ENCODE results near the gene ARHGAP35.
"Not testable (repeated sequence)": the region's sequence is repeated elsewhere in the genome, so short reads cannot be mapped to it uniquely, and the experiment has no call there.

ARHGAP35 gene

DNA sequence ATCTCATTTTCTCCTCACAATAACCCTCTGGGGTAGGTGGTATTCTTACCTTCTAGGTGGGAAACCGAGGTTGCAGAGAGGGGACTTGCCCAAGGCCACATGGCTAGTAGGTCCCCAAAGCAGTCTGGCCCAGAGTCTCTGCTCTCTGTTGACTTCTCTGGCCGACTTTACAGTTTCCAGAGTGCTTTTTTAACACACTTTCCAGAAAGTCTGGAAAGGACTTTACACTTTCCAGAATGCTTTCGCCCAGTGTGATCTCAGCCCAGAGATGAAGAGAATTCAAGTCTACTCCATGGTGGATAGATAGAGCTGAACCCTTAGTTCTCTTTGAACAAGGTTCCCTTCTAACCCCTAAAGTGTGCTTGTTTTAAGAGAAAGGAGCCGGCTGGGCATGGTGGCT lies 12.2 kb downstream of the ARHGAP35 start:
- DNase-seq: no peak

DNA sequence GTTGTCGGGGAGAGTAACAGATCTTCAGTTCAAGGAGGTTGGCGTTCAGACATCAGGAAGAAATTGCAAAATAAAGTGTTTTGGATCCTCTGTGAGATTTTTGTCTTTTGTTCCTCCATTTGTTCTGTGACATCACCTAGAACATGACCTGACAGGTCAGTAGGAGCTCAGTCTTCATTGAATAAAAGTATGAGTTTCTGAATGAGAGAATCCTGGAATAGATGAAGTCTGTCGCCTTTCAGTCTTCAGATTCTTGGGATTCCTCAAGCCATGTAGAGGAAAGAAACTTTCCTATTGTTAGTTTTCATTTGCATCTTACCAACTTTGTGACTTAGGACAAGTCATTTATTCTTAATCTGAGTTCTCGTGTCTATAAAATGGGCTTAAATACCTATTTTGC lies 14.4 kb downstream of the ARHGAP35 start:
- DNase-seq: no peak

DNA sequence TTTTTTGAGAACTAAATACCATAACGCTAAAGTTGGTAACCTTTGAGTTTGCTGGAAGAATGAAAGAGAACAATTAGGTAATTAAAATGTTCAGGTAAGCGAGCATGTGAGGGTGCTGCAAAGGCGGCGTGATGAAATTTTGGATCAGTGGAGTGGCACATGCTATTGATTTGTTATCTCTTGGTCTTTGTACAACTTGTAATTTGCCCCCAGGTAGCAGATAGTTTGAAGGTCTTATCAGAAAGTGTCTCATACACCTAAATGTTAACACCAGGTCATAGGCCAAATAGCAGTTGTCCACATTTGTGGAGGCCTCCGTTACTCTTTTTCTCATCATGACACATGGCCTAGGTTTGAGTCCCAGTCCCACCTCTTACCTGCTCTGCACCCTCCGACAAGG lies 14.9 kb downstream of the ARHGAP35 start:
- no peak for DNase-seq

DNA sequence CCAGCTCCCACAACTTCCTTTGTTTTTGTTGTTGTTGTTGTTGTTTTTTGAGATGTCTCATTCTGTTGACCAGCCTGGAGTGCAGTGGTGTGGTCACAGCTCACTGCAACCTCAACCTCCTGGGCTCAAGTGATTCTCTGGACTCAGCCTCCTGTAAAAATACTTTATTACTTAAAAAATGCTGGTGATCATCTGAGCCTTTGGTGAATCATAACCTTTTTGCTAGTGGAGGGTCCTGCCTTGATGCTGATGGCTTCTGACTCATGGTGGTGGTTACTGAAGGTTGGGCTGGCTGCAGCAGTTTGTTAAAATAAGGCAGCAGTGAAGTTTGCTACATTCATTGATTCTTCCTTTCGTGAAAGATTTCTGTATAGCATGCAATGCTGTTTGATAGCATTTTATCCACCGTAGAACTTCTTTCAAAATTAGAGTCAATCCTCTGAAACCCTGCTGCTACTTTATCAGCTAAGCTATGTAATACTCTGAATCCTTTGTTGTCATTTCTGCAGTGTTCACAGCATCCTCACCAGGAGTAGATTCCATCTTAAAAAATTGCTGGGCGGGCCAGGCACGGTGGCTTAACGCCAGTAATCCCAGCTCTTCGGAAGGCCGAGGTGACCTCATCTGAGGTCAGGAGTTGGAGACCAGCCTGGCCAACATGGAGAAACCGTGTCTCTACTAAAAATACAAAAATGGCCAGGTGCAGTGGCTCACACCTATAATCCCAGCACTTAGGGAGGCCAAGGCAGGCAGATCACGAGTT lies 18.0 kb downstream of the ARHGAP35 start:
- DNase-seq: no peak

DNA sequence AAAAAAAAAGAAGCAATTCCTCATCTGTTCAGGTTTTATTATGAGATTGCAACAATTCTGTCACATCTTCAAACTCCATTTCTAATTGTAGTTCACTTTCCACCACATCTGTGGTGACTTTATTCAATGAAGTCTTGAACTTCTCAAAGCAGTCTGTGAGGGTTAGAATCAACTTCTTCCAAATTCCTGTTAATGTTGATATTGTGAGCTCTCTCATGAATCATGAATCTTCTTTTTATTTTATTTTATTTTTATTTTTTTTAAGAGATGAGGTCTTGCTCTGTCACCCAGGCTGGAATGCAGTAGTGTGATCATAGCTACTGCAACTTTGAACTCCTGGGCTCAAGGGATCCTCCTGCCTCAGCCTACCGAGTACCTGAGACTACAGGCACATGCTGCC lies 19.6 kb downstream of the ARHGAP35 start:
- DNase-seq: no peak

DNA sequence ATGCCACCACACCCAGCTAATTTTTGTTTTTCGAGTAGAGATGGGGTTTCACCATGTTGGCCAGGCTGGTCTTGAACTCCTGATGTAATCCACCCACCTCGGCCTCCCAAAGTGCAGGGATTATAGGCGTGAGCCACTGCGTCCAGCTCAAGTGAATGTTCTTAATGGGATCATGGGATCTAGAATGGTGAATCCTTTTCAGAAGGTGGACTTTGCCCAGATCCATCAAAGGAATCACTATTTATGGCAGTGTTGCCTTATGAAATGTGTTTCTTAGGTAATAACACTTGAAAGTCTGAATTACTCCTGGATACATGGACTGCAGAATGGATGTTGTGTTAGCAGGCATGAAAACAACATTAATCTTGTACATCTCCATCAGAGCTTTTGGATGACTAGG lies 20.3 kb downstream of the ARHGAP35 start:
- DNase-seq: no peak

DNA sequence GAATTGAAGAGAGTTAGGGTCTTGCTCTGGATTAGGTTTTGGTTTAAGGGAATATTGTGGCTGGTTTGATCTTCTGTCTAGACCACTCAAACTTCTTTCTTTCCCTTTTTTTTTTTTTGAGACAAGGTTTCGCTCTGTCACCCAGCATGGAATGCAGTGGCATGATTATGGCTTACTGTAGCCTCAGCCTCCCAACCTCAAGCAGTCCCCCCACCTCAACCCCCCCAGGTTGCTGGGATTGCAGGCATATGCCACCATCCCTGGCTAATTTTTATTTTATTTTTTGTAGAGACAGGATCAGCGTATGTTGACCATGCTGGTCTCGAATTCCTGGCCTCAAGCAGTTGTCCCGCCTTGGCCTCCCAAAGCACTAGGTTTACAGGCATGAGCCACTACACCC lies 21.2 kb downstream of the ARHGAP35 start:
- DNase-seq: no peak

DNA sequence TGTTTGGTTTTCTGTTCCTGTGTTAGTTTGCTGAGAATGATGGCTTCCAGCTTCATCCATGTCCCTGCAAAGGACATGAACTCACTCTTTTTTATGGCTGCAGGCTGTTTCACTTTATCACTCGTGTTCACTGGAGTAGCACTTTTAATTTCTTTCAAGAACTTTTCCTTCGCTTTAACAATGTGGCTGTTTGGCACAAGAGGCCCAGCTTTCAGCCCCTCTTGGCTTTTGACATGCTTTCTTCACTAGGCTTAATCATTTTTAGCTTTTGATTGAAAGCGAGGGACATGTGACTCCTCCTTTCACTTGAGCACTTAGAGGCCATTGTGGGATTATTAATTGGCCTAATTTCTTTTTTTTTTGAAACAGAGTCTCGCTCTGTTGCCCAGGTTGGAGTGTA lies 22.0 kb downstream of the ARHGAP35 start:
- DNase-seq: not testable (repeated sequence)

DNA sequence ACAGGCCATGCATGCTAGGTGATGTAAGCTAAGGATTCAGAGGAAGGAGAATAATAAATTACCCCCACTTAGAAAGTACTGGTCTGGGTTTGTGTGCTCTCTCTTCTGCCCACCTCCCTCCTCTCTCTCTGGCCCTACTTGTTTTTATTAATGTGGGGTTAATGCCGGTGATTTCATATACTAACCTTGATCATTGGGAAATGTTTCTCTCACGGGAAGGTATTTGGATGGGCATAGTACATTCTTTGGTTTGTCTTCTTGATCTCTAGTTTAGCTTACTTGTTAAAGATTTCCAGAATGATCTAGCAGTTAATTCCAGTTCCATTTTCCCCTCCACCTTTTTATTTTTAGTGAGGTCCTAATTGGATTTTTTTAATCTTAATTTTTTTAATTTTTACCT lies 24.6 kb downstream of the ARHGAP35 start:
- DNase-seq: no peak

DNA sequence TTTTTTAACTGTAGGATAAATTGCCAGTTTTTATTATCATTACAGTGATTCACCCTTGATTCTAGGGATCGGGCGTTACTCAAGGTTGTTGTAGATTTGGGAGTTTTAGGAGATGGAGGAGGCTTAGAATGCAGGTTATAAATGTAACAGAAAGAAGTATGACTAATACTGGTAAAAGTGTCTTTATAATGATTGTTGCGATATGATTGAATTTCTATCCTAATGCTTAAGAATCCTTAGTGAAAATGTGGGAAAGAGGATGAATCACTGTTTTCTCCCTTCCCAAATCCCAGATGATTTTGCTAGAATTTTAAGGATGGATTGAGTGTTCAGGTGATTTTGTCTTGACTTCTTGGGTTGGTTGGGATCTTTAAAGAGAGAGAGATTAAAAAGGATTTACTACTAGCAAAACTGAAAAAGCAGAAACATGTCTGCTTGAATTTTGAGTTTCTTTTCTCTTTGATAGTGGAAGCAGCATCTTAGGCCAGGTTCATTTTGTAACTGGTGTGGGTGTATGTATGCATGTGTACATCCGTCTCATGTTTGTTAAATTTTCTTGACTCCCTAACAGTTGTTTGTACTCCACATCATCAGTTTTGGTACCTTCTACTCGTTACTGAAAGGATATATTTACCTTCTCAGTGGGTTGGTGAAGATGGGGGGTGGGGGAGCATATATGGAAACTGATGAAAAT lies 25.9 kb downstream of the ARHGAP35 start:
- DNase-seq: no peak

DNA sequence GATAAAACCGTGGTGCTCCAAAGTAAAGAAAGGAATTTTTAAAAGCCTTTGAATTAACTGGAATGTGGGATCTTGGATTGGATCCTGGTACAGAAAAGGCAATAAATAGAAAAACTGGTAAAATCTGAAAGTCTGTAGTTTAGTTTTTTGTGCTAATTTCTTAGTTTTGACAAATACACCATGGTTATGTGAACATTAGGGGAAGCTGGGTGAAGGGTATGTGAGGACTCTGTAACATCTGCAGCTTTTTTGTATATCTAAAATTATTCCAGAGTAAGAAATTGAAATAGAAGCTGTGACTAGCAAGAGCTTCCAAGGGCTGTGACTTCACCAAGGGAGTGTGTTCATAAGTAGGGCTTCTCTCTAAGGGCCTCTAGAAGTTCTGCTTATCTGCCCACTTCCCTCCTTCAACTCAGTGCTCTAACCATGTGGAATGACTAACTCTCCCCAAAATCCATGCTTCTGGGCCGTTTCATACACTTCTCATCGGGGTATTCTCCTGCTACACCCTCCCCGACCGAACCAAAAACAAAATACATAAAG lies 26.5 kb downstream of the ARHGAP35 start:
- DNase-seq: no peak

DNA sequence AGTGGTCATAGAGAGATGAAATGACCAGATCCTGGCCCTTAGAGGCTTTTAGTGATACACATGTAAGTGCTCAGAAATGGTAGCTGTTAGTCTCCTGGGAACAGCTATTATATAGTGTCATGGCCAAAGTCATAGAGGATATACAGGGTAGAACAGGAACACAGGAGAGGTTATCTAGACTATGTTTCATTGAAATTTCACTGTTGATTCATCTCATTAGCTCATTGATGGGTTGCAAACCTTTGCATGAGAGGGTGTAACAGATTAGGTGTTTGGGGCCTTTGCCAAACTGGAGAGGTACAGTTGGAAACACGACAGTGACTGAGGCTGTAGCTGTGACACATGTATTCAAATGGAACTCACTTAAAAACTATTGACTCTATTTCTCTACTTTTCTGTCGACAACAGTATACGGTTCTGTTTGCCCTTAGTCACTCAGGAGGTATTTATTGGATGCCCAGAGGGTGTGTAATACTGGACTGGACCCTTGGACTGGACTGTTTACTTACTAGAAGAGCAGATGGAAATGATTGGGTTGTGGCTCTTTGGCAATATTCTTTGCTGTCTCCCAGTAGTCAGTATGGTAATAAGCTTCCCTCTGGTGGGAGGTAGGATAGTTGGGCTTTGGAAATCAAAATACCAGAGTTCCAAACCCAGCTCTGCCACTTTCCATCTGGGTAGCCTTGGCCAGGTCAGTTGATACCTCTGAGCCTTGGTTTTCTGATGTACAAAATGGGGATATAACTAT lies 29.8 kb downstream of the ARHGAP35 start:
- no peak for DNase-seq

DNA sequence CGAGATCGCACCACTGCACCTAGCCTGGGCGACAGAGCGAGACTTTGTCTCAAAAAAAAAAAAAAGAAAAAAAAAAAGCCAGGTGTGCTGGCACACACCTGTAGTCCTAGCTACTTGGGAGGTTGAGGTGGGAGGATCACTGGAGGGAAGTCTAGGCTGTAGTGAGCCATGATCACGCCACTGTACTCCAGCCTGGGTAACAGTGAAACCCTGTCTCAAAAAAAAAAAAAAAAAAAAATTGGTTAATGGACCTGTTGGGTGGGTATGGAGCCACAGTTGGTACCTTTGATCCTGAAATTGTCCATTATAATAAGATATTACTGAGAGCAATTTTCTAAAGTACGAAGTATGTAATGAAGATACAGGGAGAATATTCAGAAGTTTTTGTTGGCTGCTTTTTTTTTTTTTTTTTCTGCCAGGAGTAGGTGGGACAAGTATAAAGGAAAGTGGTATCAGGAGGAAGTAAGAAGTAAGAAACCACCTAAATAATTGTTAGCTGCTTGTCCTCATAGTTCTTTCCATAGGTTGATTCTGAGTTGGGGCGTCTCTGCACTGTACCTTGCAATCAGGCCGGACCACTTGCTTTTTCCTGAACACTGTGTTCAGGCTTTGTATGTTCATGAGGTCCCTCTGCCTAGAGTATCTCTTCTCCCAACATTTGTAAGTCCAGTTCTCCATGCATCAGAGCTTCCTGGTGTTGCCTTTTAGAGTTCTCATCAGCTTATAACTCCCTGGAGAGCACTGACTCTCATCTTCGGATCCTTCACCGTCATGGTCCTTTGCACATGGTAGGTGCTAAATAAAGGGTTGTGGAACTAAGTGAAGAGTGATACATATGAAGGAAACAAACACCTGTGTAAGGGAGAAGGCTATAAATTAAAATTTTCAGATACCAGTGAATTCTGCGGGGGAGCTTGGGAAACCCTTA lies 31.7 kb downstream of the ARHGAP35 start:
- no peak for DNase-seq

DNA sequence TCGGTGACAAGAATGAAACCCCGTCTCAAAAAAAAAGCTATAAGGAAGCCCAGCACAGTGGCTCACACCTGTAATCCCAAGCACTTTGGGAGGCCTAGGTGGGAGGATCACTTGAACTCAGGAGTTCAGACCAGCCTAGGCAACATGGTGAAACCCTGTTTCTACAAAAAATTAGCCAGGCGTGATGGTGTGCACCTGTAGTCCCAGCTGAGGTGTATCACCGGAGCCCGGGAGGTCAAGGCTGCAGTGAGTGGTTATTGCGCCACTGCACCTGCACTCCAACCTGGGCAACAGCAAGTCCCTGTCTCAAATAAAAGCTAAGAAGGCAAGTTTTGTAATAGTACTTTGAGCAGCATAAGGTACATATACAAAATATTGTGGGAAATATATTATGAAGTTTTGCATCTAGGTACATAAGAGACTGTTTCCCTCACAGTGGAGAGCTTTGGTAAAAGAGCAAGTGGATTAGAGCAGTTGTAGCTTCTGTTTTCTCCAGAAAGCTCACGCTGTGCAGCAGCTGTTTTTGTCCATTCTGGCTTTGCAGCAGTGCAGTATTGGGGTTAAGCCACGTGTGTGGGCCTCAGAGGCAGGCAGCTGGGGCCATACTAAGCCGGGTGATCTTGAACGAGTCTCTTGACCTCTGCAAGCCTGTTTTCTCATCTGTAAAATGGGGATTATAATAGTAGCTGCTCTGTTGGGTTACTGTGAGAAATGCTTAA lies 35.4 kb downstream of the ARHGAP35 start:
- DNase-seq: no peak

DNA sequence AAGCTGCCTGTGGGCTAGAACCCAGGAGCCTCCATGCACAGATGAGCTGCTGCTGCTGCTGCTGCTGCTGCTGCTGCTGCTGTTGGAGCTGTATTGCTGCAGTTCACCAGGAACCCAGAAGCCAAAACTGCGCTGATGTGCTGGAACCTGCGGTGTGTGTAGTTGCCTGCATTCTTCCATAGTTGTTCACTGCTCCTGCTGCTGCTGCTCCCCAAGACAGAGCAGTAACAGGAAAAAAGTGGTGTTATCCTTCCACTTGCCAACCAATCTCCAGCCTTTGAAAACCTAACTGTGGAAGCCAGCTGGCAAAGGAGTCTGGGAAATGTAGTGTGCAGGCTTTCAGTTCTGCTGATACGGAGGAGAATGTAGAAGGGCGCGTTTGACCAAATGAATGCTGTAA lies 37.9 kb downstream of the ARHGAP35 start:
- DNase-seq: no peak

DNA sequence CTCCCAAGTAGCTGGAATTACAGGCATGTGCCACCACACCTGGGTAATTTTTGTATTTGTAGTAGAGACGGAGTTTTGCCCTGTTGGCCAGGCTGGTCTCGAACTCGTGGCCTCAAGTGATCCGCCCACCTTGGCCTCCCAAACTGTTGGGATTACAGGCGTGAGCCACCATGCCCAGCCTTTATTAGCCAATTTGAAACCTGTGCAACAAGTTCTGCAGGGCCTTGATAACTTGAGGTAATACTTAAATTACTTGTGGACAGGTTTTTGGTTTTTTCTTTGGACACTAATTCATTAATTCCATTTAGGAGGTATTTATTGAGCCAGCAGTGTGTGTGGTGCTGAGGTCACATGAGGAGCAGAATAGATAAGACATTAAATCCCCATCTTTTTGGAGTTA lies 39.5 kb downstream of the ARHGAP35 start:
- no peak for DNase-seq

DNA sequence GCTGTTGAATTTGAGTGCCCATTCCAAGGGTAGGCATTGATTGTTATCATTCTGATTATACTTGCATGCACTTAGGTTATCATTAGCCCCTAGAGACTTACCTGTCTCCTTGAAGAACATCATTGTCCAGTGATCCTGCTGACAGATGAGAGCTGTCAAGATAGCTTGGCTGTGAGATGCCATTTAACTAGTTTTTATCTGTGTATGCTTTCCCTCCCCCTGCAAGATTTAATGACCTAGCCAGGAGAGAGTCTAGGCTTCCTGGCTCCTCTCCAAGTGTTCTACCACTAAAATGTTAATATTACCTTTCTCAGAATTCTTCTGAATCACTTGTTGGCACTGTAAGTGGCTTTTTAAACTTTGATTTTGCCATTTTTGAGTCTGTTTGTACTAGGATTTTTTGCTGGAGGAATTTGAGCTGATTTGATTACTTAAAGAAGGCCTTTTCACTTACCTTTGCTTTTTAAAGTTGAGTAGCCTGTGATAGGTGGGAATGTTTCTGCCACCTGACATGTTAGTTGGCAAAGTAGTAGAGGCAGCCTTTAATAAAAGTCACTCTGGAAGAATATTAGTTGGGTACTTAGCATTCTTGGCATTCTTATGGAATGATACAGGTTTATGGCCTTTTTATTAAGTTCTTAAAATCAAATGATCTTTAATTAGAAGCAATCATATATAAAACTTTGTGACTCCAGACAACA lies 41.1 kb downstream of the ARHGAP35 start:
- no peak for DNase-seq

DNA sequence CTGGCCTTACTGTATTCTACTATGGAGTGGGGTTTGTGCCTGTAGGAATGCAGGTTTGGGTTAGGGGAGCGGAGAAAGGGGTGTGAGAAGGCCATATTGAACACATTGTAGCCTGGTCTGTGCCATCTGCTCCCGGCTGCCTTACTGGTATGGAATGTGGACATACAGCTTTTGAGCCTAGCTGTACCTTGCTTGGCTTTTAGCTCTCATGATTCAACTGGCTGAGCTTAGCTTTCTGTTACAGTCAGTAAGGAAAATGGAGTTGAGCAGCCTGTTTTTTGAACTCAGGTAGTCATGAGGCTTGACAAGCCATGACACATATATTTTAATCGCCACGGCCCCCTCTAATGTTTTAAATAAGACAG lies 41.6 kb downstream of the ARHGAP35 start:
- DNase-seq: no peak

DNA sequence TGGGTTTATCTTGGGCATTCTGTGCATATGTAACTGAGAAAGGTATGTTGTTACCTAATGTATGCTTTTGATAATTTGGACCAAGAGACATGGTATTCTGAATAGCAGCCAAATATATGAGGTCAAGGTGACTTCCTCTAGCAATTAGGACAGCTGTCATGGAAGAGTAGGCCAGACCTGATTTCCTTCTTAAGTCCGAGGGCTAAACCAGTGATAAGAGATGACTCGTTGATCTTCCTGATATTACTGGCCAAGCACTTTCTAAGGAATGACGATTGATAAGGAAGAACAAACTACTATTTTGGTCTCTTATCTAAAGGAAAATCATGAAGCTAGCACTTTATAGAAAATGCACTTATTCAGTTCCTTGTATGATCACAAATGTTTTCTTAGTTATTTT lies 42.7 kb downstream of the ARHGAP35 start:
- DNase-seq: no peak

DNA sequence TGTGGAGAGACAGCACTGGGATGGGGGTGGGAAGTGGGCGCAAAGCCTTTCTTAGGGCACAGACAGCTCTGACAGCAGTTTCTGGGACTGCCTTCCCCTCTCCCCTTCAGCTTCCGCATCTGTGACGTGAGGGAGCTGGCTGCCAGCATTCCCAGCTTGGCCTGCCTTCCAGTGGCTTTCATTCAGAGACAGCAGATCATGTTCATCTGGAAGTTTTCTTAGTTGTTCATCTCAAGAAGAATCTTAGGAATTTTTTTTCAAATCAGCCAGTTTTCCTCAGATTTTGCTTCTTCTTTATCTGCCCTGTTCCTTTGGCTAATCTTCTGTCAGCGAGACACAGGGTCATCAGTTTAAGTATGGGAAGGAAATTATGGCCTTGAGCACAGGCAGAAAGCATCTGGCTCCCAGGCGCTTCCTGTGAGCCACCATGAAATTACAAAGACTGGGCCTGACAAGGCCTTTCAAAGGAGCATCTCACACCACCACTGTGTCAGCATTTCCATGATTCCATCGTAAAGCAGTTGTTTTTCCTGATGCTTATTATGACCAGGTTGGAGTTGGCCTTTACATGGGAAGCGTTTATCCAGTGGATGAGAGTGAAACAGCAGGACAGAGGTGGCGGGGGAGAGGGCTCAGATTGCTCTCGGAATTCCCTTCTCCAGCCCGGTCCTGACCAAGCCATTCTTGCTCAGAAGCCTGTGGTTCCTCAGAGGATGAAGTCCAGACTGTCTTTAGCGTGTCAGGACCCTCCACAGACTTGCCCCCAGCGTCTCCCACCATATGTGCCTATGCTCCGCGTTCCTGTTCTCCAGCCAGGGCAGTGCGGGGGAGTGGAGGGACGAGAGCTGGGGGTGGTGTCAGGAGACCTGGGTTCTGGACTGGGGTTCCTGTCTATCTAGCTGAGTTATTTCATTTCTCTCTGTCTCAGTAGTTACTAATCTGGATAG lies 43.6 kb downstream of the ARHGAP35 start:
- DNase-seq: no peak
